ENCODE data around the gene TMTC2. TPM values are rescaled to one million over a fixed set of nuclear protein-coding genes. Genes with fewer than 3 reads are reported as not detected.

TMTC2 gene
- total RNA-seq, 2 experiments from 2014 or later = 2.6 to 3.4 TPM

DNA sequence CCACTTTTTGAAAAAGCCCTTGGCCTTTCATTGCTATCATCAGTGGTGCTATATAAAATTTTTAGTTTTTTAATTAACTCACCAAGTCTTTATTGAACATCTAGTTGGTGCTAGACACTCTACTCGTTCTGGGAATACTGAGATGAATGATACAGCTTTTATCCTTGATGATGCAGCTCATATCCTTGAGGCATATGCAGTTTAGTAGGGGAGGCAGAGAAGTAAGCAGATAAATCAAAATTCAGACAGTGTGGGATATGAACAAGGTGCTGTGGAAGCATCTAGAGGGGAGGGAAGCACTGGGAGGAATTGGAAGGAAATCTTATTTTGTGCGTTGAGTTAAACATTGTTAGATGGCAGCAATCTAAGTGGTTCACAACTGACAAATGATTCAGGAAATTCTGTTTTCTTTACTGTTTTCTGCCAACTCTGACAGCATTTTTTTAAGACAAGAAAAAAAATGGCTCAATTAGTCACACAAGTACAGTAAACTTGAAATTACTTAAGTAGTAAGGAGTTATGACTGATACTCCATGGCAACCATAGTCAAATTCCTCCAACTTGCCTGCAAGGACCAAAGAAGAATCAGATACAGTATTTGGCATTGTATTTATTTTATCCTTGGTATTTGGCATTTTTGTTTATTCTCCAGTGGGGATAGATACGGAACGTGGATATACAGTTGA lies 119.2 kb downstream of the TMTC2 start:
- no peak for DNase-seq
- Mint-ChIP-seq H3K36me3 (peaks cover 2% of the 10 kb centered on the region), H3K9me3 (no peaks in the 10 kb centered on the region), H3K27ac (no peak overlapping the region), H3K4me1 (ENCODE audit: low read depth) (no peaks in the 10 kb centered on the region), H3K4me3 (no peak overlapping the region), H3K27me3 (no peaks in the 10 kb centered on the region)
- intact Hi-C loops (cut with micrococcal nuclease) = no loop called here
- ChIA-PET POLR2A (no interaction called here), CTCF (interaction anchor here (0.6 to 0.7 kb wide), 2 partner anchors 26 to 42 kb away, joined by 3 to 5 read pairs; no protein-coding TSS in a partner anchor)

DNA sequence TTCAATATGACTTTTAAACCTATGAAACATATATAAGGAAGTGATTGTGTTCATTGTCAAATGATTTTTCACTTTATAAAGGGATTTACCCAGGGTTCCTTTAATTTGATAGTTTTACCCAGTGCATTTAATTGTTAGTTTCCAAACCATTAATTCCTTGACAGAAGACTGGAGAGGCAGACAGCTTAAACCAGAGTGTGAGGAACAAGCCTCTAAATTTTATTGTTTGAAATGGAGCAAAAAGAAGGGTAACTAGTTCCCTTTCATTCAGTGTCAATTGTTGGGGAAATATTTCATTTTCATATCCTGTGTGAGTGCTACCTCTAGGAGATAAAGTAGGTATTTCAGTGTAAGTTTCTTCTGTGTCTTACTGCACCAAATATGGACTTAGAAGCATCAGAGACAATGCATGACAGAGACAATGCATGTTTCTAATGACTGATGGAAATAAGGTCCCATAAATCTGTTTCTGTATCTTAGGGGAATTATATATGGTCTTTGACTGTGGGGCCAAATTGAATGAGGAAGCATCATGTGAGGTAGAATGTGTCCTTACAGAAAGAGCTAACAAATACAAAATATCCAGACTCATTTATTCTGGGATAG lies 120.5 kb downstream of the TMTC2 start:
- CTCF ChIA-PET = interaction anchor here (1.0 kb wide), 1 partner anchor 121 kb away, joined by 4 read pairs; no protein-coding TSS in a partner anchor
- Mint-ChIP-seq H3K27me3 (no peaks in the 10 kb centered on the region), H3K27ac (no peak overlapping the region), H3K36me3 (no peaks in the 10 kb centered on the region), H3K9me3 (no peaks in the 10 kb centered on the region), H3K4me1 (ENCODE audit: low read depth) (no peaks in the 10 kb centered on the region), H3K4me3 (no peak overlapping the region)
- no peak for DNase-seq
- POLR2A ChIA-PET = no interaction called here
- intact Hi-C loops (cut with micrococcal nuclease) = no loop called here

DNA sequence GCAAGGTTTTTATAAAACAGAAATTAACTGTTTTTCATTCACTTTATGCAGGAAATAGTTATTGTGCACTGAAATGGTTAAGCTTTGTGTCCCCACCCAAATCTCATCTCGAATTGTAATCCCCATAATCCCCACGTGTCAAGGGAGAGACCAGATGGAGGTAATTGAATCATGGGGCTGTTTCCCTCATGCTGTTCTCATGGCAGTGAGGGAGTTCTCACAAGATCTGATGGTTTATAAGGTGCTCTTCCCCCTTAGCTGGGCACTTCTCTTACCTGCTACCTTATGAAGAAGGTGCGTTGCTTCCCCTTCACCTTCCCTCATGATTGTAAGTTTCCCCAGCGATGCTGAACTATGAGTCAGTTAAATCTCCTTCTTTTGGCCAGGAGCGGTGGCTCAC lies 123.9 kb downstream of the TMTC2 start:
- ChIA-PET POLR2A (no interaction called here), CTCF (no interaction called here)
- intact Hi-C loops (cut with micrococcal nuclease) = no loop called here
- Mint-ChIP-seq H3K27me3 (no peaks in the 10 kb centered on the region), H3K4me3 (no peak overlapping the region), H3K9me3 (no peaks in the 10 kb centered on the region), H3K27ac (no peak overlapping the region), H3K4me1 (ENCODE audit: low read depth) (no peaks in the 10 kb centered on the region), H3K36me3 (peaks cover 3% of the 10 kb centered on the region)
- DNase-seq = no peak

DNA sequence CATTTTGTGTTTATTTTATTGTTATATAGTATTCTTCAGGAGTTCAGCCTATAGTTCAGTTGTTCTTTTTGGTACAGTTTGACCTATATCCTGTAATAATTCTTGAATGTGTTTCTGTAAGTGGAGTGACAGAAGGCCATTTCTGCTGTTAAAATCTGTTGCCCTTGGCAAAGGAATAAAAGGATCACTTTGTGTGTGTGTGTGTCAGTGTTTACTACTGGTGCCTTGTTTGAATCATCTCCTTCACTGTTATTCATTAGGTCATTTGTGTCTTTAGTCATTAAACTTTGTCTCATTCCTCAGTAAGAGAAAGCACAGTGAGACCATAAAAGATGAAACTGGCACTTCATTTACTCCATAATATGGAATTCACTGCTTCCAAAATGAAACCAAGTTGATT lies 130.7 kb downstream of the TMTC2 start:
- POLR2A ChIA-PET = no interaction called here
- no peak for DNase-seq
- Mint-ChIP-seq H3K27ac (no peak overlapping the region), H3K4me3 (no peak overlapping the region), H3K9me3 (no peaks in the 10 kb centered on the region), H3K27me3 (no peaks in the 10 kb centered on the region), H3K4me1 (ENCODE audit: low read depth) (no peaks in the 10 kb centered on the region), H3K36me3 (peaks cover 8% of the 10 kb centered on the region)
- CTCF ChIA-PET = no interaction called here
- intact Hi-C loops (cut with micrococcal nuclease) = no loop called here

DNA sequence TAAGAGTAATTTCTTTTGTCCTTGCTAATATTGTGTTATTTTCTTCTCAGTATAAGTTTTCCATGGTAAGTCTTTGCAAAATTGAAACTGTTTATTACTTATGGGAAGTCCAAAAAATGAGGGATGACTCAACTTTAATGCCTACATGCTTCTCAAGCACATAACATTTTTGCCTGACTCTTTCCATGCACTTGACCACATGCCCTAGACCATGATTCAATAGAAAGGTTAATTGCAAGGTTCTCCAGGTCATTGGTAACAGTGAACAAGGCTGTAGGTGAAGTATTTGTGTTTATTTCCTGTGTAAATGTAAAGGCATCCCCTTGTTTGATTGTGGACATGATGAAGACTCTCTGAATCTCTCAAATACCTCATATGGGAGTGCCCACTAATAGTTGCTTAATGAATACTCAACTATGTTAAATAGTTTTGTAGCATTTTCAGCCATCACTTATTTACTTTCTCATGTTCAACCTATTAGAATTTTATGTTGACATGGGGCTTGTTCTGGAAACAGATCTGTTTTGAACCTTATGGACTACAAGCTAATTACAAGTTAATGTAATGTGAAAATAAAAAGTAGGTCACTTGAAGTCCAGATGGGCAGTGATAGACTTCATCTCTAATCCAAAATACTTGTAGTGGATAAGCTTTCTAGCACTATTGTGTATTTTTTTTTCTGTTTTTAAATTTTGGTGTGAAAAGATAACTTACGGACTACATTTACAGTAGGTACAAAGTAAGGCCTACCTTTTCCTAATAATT lies 131.7 kb downstream of the TMTC2 start:
- intact Hi-C loops (cut with micrococcal nuclease) = no loop called here
- H3K4me3 Mint-ChIP-seq = no peak overlapping the region
- H3K9me3 Mint-ChIP-seq = no peaks in the 10 kb centered on the region
- no peaks in the 10 kb centered on the region for H3K27me3 Mint-ChIP-seq
- no peaks in the 10 kb centered on the region for H3K4me1 Mint-ChIP-seq (ENCODE audit: low read depth)
- H3K36me3 Mint-ChIP-seq = peaks cover 8% of the 10 kb centered on the region
- CTCF ChIA-PET = no interaction called here
- POLR2A ChIA-PET = no interaction called here
- H3K27ac Mint-ChIP-seq = no peak overlapping the region
- no peak for DNase-seq

DNA sequence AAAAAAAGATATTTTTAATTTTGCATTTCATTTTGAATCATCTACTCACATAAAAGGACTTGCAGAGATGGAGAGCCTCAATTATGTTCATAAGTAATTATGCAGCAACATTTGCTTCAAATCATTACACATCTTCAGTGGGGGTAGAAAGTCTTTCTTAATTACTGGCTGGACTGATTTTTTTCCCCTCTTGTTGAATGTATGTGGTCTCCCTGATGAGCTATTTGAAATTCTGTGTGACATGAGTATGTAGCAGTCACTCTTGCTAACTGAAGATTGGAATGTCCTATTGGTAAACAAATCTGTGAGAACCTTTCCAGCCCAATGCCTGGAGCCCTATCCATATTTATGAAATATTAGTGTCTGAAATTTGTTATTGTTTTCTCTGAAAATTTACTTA lies 139.8 kb downstream of the TMTC2 start:
- Mint-ChIP-seq H3K4me1 (ENCODE audit: low read depth) (no peaks in the 10 kb centered on the region), H3K36me3 (no peaks in the 10 kb centered on the region), H3K27me3 (no peaks in the 10 kb centered on the region), H3K9me3 (no peaks in the 10 kb centered on the region), H3K27ac (no peak overlapping the region), H3K4me3 (no peak overlapping the region)
- intact Hi-C loops (cut with micrococcal nuclease) = no loop called here
- POLR2A ChIA-PET = no interaction called here
- no peak for DNase-seq
- CTCF ChIA-PET = no interaction called here

DNA sequence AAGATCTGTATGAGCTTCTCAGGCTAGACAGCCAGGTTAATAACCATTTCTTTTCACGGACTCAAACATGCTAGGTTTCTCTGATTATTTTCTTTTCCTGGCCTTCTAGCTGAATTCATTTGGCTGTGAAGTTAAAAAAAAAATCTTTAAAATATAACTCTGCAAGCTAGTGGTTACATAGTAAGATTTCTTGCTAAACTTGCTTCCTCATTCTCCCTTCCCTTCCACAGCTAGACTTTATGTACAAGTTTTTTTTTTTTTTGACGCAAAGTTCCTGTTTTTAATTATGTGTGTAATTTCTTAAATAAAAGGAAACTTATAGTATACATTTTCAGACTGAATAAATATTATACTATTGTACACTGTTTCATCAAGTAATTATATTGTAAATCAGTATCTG lies 145.4 kb downstream of the TMTC2 start:
- CTCF ChIA-PET = interaction anchor here (0.9 kb wide), 1 partner anchor 27 kb away, joined by 5 read pairs; no protein-coding TSS in a partner anchor
- no peak for DNase-seq
- no peak overlapping the region for H3K4me3 Mint-ChIP-seq

DNA sequence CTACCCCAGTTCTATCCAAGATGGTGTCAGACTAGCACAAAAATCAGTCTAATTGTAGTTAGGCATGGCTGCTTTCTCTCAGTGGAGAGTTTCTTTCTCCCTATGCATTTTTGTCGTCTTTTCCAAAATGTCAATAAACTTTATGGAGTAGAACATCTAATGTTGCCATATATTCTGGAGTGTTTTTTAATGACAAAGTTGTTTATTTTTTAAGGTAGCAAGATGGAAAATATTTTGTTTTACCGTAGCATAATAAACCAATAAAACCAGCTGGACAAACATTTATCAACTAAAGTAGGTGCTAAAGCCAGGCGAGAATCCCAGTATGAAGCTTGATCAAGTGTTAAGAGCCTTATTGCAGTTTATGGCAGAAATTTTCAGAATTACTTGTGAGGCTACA lies 146.3 kb downstream of the TMTC2 start:
- Mint-ChIP-seq H3K4me1 (ENCODE audit: low read depth) (no peaks in the 10 kb centered on the region), H3K9me3 (no peaks in the 10 kb centered on the region), H3K4me3 (no peak overlapping the region), H3K27ac (no peak overlapping the region), H3K27me3 (no peaks in the 10 kb centered on the region), H3K36me3 (no peaks in the 10 kb centered on the region)
- ChIA-PET CTCF (no interaction called here), POLR2A (no interaction called here)
- intact Hi-C loops (cut with micrococcal nuclease) = no loop called here
- DNase-seq = no peak

More for the DNA sequence above, 145.4 kb downstream of the TMTC2 start:
- intact Hi-C loops (cut with micrococcal nuclease) = no loop called here
- H3K27ac Mint-ChIP-seq = no peak overlapping the region
- no peaks in the 10 kb centered on the region for H3K4me1 Mint-ChIP-seq (ENCODE audit: low read depth)
- no peaks in the 10 kb centered on the region for H3K9me3 Mint-ChIP-seq
- POLR2A ChIA-PET = no interaction called here
- H3K36me3 Mint-ChIP-seq = no peaks in the 10 kb centered on the region
- no peaks in the 10 kb centered on the region for H3K27me3 Mint-ChIP-seq

DNA sequence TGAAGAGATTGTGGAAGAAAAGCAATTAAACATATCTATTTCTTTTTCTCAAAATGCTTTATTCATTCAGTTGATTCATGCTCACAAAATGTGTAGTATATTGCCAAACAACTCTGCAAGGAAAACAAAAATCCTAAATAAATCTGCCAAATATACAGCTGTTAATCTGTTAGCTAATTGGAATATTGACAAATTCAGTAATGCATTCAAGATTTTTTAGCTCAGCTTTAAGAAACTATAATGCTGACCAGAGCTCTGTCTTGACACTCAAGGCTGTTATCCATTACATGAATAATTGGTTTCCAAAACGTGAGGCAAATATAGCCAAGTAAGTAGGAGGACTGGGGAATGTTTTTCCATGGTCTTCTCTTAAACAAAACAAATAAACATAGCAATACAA lies 146.8 kb downstream of the TMTC2 start:
- peaks cover 5% of the 10 kb centered on the region for H3K4me1 Mint-ChIP-seq (ENCODE audit: low read depth)
- H3K27ac Mint-ChIP-seq = no peak overlapping the region
- H3K9me3 Mint-ChIP-seq = no peaks in the 10 kb centered on the region
- intact Hi-C loops (cut with micrococcal nuclease) = no loop called here
- CTCF ChIA-PET = no interaction called here
- H3K36me3 Mint-ChIP-seq = no peaks in the 10 kb centered on the region
- DNase-seq = no peak
- POLR2A ChIA-PET = no interaction called here
- no peak overlapping the region for H3K4me3 Mint-ChIP-seq
- H3K27me3 Mint-ChIP-seq = no peaks in the 10 kb centered on the region

DNA sequence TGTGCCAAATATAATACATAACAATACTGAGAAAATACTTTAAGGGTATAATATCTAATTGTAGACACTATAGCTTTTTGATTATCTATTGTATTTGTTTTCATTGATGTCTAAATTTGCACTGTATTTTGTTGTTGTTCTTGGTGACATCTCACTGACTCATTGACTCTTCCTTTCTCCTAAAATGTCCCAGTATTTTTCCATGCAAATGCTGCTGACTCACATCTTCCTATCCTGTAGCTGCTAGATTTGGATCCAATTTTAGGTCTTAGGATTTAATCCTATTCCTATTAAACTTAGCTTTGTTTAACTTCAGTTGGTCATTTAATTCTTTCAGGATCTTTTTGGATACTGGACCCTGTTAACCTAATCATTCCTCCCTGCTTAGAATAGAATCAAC lies 148.5 kb downstream of the TMTC2 start:
- CTCF ChIA-PET = no interaction called here

DNA sequence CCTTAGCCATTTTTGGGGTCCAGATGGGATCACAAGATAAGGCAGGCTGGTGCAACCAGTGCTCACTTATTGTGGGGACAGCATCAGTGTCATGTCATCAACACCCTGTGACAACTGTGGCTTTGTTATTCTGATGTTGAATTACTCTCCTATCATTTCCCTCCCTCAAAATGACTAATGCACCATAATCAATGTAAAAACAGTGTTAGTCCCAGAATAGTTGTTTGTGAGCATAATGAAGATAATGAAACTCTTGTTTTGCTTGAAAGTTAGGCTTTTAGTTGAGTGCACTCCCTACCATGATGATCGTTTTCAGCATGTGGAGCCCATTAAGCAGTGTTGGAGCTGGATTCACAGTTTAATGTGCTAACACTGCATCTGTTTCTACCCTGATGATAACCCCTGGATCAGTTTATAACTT lies 151.4 kb downstream of the TMTC2 start:
- no peak overlapping the region for H3K27ac Mint-ChIP-seq

More for the DNA sequence above, 148.5 kb downstream of the TMTC2 start:
- Mint-ChIP-seq H3K4me1 (ENCODE audit: low read depth) (peaks cover 5% of the 10 kb centered on the region), H3K9me3 (no peaks in the 10 kb centered on the region), H3K27ac (no peak overlapping the region), H3K4me3 (no peak overlapping the region), H3K27me3 (no peaks in the 10 kb centered on the region), H3K36me3 (no peaks in the 10 kb centered on the region)
- intact Hi-C loops (cut with micrococcal nuclease) = no loop called here
- no peak for DNase-seq
- POLR2A ChIA-PET = no interaction called here

DNA sequence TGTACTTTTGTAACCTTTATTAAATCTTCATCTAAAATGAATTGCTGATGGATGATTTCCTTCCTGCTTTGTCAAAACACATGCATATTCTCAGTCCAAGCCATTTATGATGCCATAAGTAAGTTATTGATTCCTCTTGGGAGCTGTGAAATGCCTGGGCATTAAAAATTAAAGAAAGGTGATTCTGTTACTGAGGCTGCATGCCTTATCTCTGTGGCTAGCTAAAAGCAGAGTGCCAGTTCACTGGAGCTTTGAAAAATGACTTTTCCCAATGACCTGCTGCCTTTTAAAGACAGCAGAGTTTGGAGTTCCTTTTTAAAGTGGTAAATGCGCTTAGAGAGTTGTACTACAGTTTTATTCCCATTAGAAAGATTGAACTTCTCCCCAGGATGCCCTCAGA lies 152.1 kb downstream of the TMTC2 start:
- Mint-ChIP-seq H3K9me3 (no peaks in the 10 kb centered on the region), H3K27ac (no peak overlapping the region), H3K27me3 (no peaks in the 10 kb centered on the region), H3K4me1 (ENCODE audit: low read depth) (peaks cover 5% of the 10 kb centered on the region), H3K36me3 (no peaks in the 10 kb centered on the region), H3K4me3 (no peak overlapping the region)
- no peak for DNase-seq
- POLR2A ChIA-PET = no interaction called here
- intact Hi-C loops (cut with micrococcal nuclease) = no loop called here
- CTCF ChIA-PET = no interaction called here

More for the DNA sequence above, 151.4 kb downstream of the TMTC2 start:
- Mint-ChIP-seq H3K27me3 (no peaks in the 10 kb centered on the region), H3K4me3 (no peak overlapping the region), H3K4me1 (ENCODE audit: low read depth) (peaks cover 5% of the 10 kb centered on the region), H3K36me3 (no peaks in the 10 kb centered on the region), H3K9me3 (no peaks in the 10 kb centered on the region)
- DNase-seq = no peak
- CTCF ChIA-PET = no interaction called here
- POLR2A ChIA-PET = no interaction called here
- intact Hi-C loops (cut with micrococcal nuclease) = no loop called here

DNA sequence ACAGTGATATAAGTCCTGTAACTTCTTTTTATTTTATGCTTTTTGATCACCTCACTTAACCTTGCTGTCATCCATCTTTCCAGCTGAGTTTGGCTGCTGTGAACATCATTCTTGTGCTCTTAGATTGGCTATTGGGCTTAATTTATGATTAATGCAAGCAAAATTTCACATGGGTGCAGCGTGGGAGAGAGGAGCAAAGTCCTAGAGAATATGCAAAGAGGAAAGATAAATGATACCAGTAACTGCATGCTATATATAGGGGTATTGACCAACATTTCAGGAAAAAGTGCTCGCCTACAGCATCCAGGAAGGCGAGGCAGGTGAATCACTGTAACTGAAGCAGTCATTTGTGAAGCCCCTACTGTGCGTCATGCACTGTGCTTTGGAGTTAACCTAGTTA lies 153.1 kb downstream of the TMTC2 start:
- DNase-seq = no peak
- peaks cover 2% of the 10 kb centered on the region for H3K9me3 Mint-ChIP-seq
- no peaks in the 10 kb centered on the region for H3K27me3 Mint-ChIP-seq
- peaks cover 3% of the 10 kb centered on the region for H3K36me3 Mint-ChIP-seq
- H3K4me1 Mint-ChIP-seq (ENCODE audit: low read depth) = peaks cover 5% of the 10 kb centered on the region
- ChIA-PET CTCF (no interaction called here), POLR2A (no interaction called here)
- no peak overlapping the region for H3K27ac Mint-ChIP-seq
- intact Hi-C loops (cut with micrococcal nuclease) = no loop called here
- H3K4me3 Mint-ChIP-seq = no peak overlapping the region
